GM12865 (cell line): ENCODE measurements around the gene MED9.

Source experiments
- DNase-seq: peaks from one replicate; pipeline ENCODE4 v3.0.0; 2010; ENCODE audit warnings: low read depth
- H3K4me3 ChIP-seq: 2 replicates; pipeline ENCODE4 v1.5.1; 2011; ENCODE audit warnings: mild to moderate bottlenecking, low read depth, low read length, control low read depth
- CTCF ChIP-seq: IDR thresholded peaks from 2 replicates; pipeline ENCODE4 v1.5.1; 2011; ENCODE audit warnings: low read length, control low read depth, low read depth, inconsistent platforms; ENCODE audit not compliant: insufficient read depth; ENCODE audit errors: missing control alignments

Gene MED9

DNA sequence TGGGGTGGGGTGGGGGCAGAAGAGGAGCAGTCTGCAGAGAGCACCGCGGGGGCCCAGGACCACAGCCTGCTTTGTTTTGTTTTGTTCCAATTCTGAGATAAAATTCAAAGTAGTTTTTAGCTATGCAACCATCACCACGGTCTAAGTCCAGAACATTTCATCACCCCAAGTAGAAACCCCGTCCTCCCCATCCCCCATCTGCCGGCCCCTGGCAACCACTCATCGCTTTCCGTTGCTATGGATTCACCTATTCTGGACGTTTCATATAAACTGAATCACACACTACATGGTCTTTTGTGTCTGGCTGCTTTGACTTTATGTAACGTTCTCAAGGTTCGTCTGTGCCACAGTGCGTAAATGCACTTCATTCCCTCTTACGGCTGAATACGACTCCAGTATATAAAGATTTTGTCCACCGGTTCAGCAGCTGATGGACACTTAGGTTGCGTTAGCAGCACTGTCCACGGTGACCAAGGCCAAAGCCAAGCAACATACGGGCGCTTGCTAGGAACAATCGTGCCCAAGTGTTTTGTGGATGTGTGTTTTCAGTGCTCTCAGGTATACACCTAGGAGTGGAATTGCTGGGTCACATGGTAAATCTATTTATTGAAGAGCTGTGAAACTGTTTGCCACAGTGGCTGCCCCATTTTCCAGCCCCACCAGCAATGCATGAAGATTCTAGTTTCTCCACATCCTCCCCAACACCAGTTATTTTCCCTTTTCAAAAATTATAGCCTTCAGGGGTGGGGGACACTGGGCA lies 47.1 kb downstream of the MED9 start:
- TF ChIP-seq CTCF = no peak
- no peak for DNase-seq
- no peak overlapping the region for H3K4me3 ChIP-seq

DNA sequence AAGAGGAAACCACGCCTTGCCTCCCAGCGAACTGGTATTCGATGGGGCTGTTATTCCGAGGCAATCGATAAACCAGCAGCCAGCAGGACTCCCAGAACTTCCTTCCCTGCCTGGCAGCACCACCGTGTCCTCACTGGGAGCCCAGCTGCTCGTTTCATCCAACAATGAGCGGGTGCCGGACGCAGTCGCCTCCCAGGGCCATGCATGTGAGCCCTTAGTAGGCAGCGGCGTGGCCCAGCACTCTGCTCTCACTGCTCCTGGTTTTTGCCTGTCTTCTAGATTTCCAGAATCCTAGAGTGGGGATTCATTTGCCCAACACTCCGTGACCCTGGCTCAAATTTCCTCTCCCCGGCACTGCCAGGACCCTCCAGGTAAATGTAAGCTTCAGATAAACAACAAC lies 48.5 kb downstream of the MED9 start:
- no peak for DNase-seq
- TF ChIP-seq CTCF = no peak
- H3K4me3 ChIP-seq = no peak overlapping the region

DNA sequence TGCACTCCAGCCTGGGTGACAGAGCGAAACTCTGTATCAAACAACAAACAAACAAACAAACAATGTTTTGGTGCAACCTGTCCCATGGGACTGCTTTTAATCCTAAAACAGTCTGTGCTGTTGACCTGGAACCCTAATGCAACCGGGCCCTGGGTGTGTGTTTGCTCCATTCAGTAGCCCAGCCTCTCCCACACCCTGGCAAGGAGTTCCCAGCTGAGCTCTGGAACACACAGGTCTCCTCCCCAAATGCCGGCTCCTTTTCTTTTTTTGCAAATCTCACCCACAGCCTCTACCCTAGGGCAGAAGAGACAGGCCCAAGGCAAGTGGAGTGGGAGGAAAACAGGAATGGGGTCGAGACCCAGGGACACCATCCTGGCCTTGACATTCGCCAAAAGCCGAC lies 49.2 kb downstream of the MED9 start:
- H3K4me3 ChIP-seq = no peak overlapping the region
- no peak for DNase-seq
- no peak for TF ChIP-seq CTCF

DNA sequence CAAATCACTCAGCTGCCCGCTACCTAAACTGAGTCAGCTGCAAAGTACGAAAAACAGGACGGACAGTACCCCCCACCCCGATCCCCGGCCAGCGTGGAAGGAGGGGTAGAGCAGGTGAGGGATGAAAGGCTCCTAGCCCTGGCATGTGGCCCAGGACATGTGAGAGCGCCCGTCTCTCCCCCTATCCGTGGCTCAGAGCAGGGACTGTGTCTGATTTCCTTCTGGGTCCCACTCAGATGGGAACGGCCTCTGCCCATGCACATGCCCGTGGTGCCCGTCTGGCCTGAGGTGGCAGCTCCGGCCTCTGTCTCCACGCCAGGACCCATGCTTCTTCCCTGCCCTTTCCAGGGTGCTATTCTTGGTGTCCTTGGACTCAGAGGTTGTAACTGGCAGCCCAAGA lies 49.6 kb downstream of the MED9 start:
- no peak for DNase-seq
- no peak for TF ChIP-seq CTCF
- no peak overlapping the region for H3K4me3 ChIP-seq

DNA sequence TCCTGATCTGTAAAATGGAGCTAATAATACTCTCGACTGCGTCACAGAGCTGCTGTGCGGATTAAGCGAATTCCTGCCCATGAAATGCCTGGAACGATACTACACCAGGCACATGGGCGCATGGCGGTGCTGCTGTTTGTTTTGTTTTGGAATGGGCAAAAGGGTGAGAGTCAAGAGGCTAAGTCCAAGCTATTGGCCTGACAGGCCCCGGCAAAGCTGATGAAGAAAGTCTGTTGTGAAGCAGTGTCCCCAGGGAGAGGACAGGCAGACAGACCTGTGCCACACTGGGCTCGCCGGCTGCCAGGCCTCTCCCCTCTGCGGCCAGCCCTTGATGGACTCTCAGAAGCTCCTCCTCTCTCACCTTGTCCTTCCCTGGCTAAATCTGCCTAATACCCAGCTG lies 50.7 kb downstream of the MED9 start:
- TF ChIP-seq CTCF = no peak
- no peak for DNase-seq
- H3K4me3 ChIP-seq = no peak overlapping the region

DNA sequence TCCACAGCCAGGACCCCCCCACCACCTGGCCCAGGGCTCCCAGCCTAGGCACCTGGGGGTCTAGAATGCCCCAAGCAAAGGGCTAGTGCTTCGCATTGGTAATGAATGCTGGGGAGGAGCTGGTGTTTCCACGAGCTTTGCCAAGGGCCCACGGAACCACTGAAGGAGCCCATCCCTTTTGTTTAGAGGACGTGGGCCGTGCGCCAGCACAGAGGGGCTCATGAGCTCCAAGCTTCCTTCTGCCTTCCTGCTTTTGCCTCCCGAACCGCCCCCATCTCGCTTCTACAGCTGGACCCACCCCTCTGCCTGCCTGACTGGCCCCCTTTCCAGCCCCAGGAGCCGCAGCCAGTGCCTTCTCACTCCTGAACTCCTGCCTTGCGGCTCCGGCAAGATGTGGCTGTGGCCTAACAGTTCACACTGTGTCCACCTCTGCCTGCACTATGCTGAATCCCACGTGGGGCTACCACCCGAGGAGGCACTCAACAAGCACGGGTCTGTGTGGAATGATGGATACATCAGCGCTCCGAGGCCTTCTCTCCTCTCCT lies 51.2 kb downstream of the MED9 start:
- no peak overlapping the region for H3K4me3 ChIP-seq
- no peak for TF ChIP-seq CTCF
- no peak for DNase-seq
